ENCODE measurements around the gene VANGL2.
"Not testable (repeated sequence)": the region's sequence is repeated elsewhere in the genome, so short reads cannot be mapped to it uniquely, and the experiment has no call there.

Gene VANGL2

GRCh38 chr1:160370561-160371345, 29.6 kb upstream of the VANGL2 start:
- no peak for DNase-seq (ENCODE audit: low read depth, low spot score)

- DNase-seq (ENCODE audit: low read depth, low spot score) = no peak
These were observed 29.1 kb upstream of the VANGL2 start for GRCh38 chr1:160371346-160371631.

DNA sequence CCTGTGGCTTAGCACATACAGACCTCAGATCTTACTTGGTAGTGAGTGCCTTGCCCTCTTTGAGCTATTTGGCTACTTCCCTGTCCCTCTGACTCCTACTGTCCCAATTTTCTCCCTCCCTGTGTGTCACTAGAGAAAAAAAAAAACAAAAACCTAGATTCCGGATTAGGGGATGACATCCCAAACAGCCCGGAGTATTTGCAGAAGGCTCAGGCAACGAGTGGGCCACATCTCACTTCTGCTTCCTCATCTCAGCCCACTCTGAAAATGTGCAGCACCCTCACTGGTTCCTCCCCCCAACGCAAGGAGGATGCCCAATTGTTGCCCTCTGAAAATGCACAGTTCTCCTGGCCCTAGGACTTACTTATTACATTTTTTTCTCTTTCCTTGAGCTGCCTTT, 28.6 kb upstream of the VANGL2 start:
- no peak for DNase-seq (ENCODE audit: low read depth, low spot score)

- DNase-seq (ENCODE audit: low read depth, low spot score) = no peak
These were observed 26.7 kb upstream of the VANGL2 start for GRCh38 chr1:160373696-160374095.

DNA sequence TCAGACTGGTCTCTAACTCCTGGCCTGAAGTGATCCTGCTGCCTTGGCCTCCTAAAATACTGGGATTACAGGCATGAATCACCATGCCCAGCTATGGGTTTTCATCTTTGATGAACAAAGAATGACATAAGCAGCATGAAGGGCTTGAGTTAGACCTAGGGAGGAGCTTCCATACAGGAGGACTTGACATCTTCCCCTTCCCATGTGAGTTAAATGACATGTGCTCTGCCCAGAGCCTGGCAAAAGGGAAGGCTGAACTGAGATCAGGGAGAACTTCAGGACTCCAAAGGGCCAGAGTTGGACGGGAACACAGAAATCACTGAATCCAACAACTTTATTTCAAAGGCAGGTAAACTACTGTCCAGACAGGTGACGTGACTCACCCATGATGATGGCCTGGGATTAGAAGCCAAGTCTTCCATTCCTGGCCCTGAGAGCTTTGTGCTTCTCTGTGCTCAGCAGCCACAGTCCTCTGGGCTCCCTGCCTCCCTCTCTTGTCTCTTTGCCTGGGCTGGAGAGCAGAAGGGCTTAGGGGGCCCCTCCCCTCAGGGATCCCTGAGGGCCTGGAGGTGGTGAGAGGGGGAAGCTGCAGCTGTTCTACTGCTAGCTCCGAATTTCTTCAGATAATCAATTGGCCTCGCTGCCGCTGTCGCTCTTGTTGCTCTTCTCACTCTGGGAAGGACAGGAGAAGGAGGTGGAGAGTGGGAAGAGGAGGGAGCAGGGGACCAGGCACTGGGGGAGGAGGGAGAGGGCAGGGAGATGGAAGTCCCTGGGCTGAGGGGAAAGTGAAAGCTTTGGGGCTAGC, 25.9 kb upstream of the VANGL2 start:
- DNase-seq (ENCODE audit: low read depth, low spot score) = no peak

DNA sequence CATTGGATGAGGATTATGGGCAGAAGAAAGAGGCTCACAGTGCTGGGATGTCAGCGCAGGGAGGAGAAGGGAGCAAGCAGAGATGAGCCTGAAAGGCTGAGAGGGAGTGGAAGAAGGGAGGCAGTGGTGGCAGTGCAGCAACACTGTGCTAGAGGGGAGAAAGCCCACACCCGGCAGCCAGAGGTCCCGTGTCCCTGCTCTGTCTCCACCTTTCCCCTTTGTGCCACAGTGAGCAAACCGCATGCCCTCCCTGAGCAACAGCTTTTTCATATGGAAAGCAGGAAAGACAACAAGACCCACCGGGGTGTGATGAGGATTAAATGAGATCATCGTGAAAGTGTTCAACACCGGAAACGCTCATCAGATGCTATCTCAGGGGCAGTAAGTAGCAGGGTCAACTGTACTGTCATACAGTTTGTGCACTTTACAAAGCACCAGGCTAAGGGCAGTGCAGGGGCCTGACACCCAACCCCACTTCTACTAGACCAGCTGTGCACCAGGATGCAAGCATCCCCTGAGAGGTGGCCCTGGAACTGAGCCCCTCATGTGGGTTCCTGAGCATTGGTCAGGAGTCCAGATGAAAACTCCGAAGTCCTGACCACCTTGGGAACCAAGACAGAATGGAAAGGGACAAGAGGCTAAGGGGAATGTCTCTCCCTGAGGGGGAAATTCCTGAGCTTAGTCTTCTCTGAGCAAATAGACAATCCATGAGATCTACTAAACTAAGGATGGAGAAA, 24.4 kb upstream of the VANGL2 start:
- no peak for DNase-seq (ENCODE audit: low read depth, low spot score)

- DNase-seq (ENCODE audit: low read depth, low spot score) = no peak
These were observed 23.7 kb upstream of the VANGL2 start for GRCh38 chr1:160376525-160377131.

DNA sequence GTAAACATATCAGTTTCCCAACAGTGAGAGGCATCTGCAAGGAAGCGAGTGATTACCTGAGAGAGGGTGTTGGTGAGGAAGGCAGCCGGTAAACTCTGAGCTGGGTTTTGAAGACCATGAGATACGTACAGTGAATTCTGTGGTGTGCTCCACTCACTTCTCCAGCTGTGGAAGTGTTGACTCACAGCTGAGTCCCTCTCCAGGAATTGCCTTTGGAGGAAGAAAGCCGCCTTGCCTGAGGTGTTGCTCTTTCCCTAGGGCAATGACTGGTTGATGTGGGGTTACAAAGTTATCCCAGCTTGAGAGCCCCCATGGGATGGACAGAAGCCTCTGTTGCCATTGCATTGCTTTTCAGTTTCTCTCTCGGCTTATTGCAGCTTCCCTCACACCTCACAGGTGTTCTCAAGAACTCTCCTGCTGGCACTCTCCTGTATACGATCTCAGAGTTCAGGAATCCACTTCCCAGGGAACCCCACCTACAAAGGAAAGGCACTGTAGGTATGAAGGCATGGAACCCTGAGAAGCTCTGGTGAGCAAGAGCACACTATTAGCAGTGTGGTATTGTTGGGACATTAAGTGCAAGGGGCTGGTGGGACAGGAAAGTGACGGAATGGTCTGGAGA, 22.7 kb upstream of the VANGL2 start:
- no peak for DNase-seq (ENCODE audit: low read depth, low spot score)

GRCh38 chr1:160384812-160385211, 15.6 kb upstream of the VANGL2 start:
- DNase-seq (ENCODE audit: low read depth, low spot score) = not testable (repeated sequence)

- DNase-seq (ENCODE audit: low read depth, low spot score) = not testable (repeated sequence)
These were observed 12.0 kb upstream of the VANGL2 start for GRCh38 chr1:160388406-160388805.

DNA sequence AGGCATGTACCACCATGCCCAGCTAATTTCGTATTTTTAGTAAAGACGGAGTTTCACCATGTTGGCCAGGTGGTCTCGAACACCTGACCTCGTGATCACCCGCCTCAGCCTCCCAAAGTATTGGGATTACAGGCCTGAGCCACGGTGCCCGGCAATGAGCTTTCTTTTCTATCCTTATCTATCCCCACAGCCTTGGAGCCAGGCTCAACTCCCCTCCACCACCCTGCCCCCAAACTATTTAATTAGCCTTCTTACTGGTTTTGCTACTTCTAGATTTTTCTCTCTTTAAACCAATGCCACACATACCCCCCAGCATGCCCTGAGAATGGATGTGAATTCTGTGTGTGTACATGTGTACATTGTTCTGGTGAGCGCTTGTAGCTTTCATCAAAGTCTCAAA, 5.7 kb upstream of the VANGL2 start:
- DNase-seq (ENCODE audit: low read depth, low spot score) = no peak

DNA sequence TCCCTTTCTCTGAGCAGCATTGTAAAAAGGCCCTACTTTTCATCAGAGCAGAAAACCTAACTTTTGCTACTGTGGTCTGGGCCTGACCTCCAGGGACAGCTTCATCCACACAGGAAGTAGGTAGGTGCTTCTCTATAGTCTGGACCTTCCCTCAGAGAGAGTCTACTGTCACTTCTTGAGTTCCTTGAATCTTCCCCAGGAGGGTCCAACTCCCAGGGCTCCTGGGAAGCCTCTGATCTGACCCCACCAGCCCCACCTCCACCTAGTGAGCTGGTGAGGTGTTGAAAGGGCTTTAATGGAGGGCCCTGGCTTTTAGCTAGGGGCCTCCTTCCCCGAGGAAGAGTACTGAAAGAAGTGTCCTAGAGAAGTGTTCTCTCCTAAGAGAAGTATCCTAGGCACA, 2.7 kb upstream of the VANGL2 start:
- DNase-seq (ENCODE audit: low read depth, low spot score) = no peak

DNA sequence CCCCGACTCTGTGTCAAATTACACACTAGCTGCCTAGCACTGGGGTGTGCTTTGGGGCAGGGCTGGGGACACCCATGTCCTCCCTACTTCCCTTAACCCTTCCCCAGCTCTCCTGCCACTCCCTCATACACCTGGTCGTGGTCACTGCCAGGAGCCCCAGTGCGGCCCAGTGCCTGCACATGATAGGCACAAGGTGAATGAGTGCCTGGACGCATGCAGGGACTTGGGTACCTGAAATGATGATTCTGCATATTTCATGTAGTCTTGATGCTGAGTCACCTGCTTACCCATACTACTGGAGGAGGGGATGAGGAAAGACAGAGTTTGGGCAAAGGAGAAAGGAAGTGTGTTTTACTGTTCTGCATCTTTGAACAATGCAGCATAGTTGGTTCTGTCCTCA, 1.5 kb upstream of the VANGL2 start:
- no peak for DNase-seq (ENCODE audit: low read depth, low spot score)

GRCh38 chr1:160399544-160400222, 681 bp upstream of the VANGL2 start:
- no peak for DNase-seq (ENCODE audit: low read depth, low spot score)

DNA sequence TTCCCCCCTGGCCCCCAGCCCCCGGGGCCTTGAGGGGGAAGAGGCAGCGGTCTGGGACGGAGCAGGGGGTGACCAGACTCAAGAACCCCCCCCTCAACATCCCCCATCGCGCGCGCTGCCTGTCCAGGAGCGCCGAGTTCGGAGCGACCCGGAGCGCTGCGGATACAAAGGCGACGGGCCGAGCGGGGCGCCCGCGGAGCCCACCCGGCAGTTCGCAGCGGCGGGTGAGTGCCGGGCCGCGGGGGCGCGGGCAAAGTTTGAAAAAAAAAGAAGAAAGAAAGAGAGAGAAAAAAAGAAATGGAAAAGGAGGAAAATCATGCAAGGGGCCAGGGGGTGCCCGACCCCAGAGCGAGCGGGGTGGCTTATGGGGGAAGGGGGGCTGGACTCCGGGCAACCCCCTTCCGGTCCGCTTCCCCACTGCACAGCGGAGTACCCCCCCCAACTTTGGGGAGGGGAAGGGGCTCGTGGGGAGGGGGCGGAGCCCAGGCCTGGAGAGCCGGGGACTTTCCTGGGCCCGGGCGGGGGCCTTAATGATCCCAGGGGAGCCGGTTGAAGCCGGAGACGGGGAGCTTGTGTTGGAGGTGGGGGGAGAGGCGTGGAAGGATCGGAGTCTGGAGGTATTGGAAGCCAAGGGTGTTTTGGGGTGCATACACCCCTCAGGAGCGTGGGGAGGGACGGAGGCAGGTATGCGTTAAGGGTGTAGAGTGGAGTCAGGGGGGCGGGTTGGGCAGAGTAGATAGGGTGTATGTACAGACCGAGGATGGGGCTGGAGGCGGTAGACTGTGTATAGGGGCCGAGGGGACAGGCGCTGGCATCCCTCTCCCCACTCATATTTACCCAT, 502 bp downstream of the VANGL2 start:
- DNase-seq (ENCODE audit: low read depth, low spot score) = no peak

DNA sequence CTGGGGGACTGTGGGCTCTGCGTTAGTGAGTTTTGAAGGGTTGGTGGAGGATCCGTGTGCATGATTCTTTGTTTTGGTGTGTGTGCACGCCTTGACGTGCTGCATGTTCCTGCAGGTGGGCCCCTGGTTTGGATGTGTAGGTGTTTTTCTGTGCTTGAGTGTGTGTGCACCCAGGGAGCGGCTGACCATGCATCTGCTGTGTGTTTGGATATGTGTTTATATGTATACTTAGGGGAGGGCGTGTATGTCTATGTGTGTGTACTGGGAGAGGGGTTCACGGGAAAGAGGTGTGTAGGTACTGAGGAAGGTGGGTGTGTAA, 1.1 kb downstream of the VANGL2 start:
- no peak for DNase-seq (ENCODE audit: low read depth, low spot score)

DNA sequence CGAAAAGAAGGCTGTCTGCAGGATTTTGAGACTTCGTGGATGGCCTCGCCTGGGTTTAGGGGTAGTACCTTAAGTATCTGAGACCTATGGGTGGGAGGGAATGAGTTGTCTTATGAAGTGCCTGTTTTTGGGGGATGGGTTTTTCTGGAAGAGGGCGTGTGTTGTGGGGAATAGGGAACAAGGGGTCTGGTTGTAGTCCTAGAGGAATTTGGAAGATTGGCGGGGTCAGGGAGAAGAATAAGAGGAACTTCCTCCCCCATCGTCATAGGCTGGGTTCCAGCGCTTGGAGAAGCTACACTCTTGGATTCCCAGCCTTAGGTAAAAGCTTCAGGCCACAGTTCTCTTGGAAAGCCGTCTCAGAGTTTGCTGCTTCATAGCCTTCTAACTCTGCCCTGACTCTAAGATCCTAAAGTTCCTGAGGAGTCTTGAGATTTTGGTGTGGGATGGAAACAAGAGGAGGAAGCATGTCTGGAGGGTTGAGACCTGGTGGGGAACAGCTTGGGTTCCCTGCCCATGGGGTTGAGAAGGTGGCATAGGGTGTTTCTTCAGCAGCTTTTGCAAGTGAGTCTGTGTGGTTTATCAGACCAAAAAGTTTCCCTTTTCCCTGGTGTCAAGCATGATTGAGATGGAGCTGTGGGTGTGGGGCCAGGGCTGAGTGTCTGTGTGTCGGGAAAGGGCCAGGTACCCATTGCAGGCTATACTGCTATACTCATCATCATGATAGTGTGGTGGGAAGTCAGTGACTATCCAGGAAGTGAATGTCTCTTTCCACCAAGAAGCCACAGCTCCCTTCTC, 1.8 kb downstream of the VANGL2 start:
- DNase-seq (ENCODE audit: low read depth, low spot score) = no peak

DNA sequence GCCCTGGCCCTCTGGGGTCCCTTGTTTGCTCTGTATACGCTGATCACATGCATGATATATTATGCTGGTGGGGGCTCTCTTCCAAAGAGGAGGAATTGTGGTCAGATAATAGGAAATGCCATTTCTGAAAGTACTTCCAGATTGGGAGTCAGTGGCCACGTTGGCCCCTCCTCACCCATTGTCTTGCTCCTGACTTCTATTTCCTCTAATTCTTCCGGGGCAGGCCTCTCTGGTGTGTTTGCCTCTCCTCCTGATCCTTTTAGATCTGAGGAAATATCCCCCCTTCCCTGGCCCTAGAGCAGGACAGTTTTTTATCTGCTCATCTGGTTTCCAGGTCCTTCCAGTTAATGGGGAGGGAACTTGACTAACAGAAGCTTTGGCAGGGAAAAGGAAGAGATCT, 2.9 kb downstream of the VANGL2 start:
- DNase-seq (ENCODE audit: low read depth, low spot score) = no peak

GRCh38 chr1:160404094-160404493, 3.7 kb downstream of the VANGL2 start:
- DNase-seq (ENCODE audit: low read depth, low spot score) = no peak
